ENCODE results near the gene UNC119.

Gene UNC119

GRCh38 chr17:28513476-28513875 lies 38.9 kb downstream of the UNC119 start:
- no peak for TF ChIP-seq CTCF (IDR thresholded peaks at IDR 0.05; ENCODE audit: low read depth, low read length, missing control alignments)
- H3K4me3 ChIP-seq (ENCODE audit: low read depth, low read length): no peak overlapping the region
- DNase-seq (ENCODE audit: low read depth): no peak

- DNase-seq (ENCODE audit: low read depth): no peak
- no peak overlapping the region for H3K4me3 ChIP-seq (ENCODE audit: low read depth, low read length)
- TF ChIP-seq CTCF (IDR thresholded peaks at IDR 0.05; ENCODE audit: low read depth, low read length, missing control alignments): no peak
Measured at GRCh38 chr17:28511858-28512461, 40.5 kb downstream of the UNC119 start.

- DNase-seq (ENCODE audit: low read depth): no peak
- no peak overlapping the region for H3K4me3 ChIP-seq (ENCODE audit: low read depth, low read length)
- TF ChIP-seq CTCF (IDR thresholded peaks at IDR 0.05; ENCODE audit: low read depth, low read length, missing control alignments): no peak
Measured at GRCh38 chr17:28509789-28510188, 42.6 kb downstream of the UNC119 start.

- no peak overlapping the region for H3K4me3 ChIP-seq (ENCODE audit: low read depth, low read length)
- DNase-seq (ENCODE audit: low read depth): no peak
- no peak for TF ChIP-seq CTCF (IDR thresholded peaks at IDR 0.05; ENCODE audit: low read depth, low read length, missing control alignments)
Measured at GRCh38 chr17:28508211-28508724, 44.2 kb downstream of the UNC119 start.

GRCh38 chr17:28507567-28508203 lies 44.7 kb downstream of the UNC119 start:
- DNase-seq (ENCODE audit: low read depth): no peak
- H3K4me3 ChIP-seq (ENCODE audit: low read depth, low read length): no peak overlapping the region
- no peak for TF ChIP-seq CTCF (IDR thresholded peaks at IDR 0.05; ENCODE audit: low read depth, low read length, missing control alignments)

- DNase-seq (ENCODE audit: low read depth): no peak
- TF ChIP-seq CTCF (IDR thresholded peaks at IDR 0.05; ENCODE audit: low read depth, low read length, missing control alignments): no peak
- no peak overlapping the region for H3K4me3 ChIP-seq (ENCODE audit: low read depth, low read length)
Measured at GRCh38 chr17:28506763-28507487, 45.5 kb downstream of the UNC119 start.

Measured in GM12864 (cell line).